Tibial nerve (tissue), 4 donors: ENCODE data around the gene DCTD. TPM values are rescaled to one million over a fixed set of nuclear protein-coding genes. Genes with fewer than 3 reads are reported as not detected.

ENCODE experiments used
- DNase-seq, 2 donors: peaks; one replicate each; pipeline ENCODE4 v3.0.0-alpha.2; 2019; ENCODE audit warnings: low spot score in 2 of 2
- H3K27ac ChIP-seq, 4 donors: fragments of 200-600 bp; sonication (generic) in 3 of 4; one replicate each; pipeline ENCODE4 v1.5.1; 2017 to 2019; ENCODE audit warnings: mild to moderate bottlenecking in 1 of 4
- H3K27me3 ChIP-seq, 2 donors: fragments of 200-600 bp; sonication (generic) in 1 of 2; one replicate each; pipeline versions ENCODE4 v1.5.1 to v1.6.0; 2017 to 2019
- H3K36me3 ChIP-seq, 3 donors: fragments of 200-600 bp; sonication (generic); one replicate each; pipeline ENCODE4 v1.5.1; 2018 to 2019
- H3K4me1 ChIP-seq, 4 donors: fragments of 200-600 bp; sonication (generic) in 3 of 4; one replicate each; pipeline ENCODE4 v1.5.1; 2017 to 2019
- H3K4me3 ChIP-seq, 4 donors: fragments of 200-600 bp; sonication (generic) in 3 of 4; one replicate each; pipeline ENCODE4 v1.5.1; 2017 to 2019; ENCODE audit warnings: mild to moderate bottlenecking in 1 of 4, moderate library complexity in 1 of 4
- H3K9me3 ChIP-seq, 4 donors: fragments of 200-600 bp; sonication (generic) in 3 of 4; one replicate each; pipeline ENCODE4 v1.5.1; 2017 to 2019
- CTCF ChIP-seq, 5 experiments: fragments of 200-600 bp in 3 of 5; fragments of 450-650 bp in 2 of 5; sonication (generic) in 3 of 5; IDR thresholded peaks; one replicate each; pipeline ENCODE4 v1.5.1; 2016 to 2019; ENCODE audit warnings: antibody characterized with exemption in 5 of 5, mild to moderate bottlenecking in 3 of 5, moderate library complexity in 2 of 5
- EP300 ChIP-seq, 2 donors: sonication (generic); formaldehyde crosslinking; IDR thresholded peaks; one replicate each; pipeline ENCODE4 v1.6.1; 2017; ENCODE audit warnings: antibody characterized with exemption in 2 of 2, mild to moderate bottlenecking in 1 of 2
- POLR2A ChIP-seq, 2 donors: fragments of 450-650 bp; IDR thresholded peaks; one replicate each; pipeline ENCODE4 v1.6.1; 2017; ENCODE audit warnings: antibody characterized with exemption in 2 of 2, mild to moderate bottlenecking in 2 of 2, moderate library complexity in 2 of 2
- WGBS, 2 donors: methylation state at CpG; one replicate each; pipeline ENCODE4 v1.1.5; 2018; 5-methylcytosine and 5-hydroxymethylcytosine counted together
- total RNA-seq, 4 donors: library from RNA; depleted of rRNA; stranded (reverse); fragments of >200 nt; gene quantifications; one replicate each; pipeline ENCODE4 v1.1.0, GENCODE V29; 2016

The DCTD gene
- total RNA-seq, 4 donors from 2014 or later = 50.4 to 76.3 (median 55.8) TPM

- no peak overlapping the region for H3K4me3 ChIP-seq
- no peak for TF ChIP-seq CTCF (IDR thresholded peaks at IDR 0.05)
- no peak for TF ChIP-seq POLR2A (IDR thresholded peaks at IDR 0.05)
- TF ChIP-seq EP300 (IDR thresholded peaks at IDR 0.05) = no peak
- no peak overlapping the region for H3K27ac ChIP-seq
- no peak for DNase-seq
- H3K27me3 ChIP-seq = no peaks in the 10 kb centered on the region
- H3K9me3 ChIP-seq = peaks cover 0 to 9% (median 0%) of the 10 kb centered on the region in 4 donors
- H3K4me1 ChIP-seq = no peaks in the 10 kb centered on the region
- WGBS, 2 donors = 93 to 94% methylated on average over 21 to 22 of the region's 27 CpGs
- no peaks in the 10 kb centered on the region for H3K36me3 ChIP-seq
Measured at GRCh38 chr4:182847576-182848450, 69.4 kb downstream of the DCTD start.

GRCh38 chr4:182846036-182846435, 71.2 kb downstream of the DCTD start:
- TF ChIP-seq POLR2A (IDR thresholded peaks at IDR 0.05) (no peak), CTCF (IDR thresholded peaks at IDR 0.05) (no peak), EP300 (IDR thresholded peaks at IDR 0.05) (no peak)
- no peak for DNase-seq
- no peak overlapping the region for H3K27ac ChIP-seq
- WGBS, 2 donors = 91 to 94% methylated on average over 8 of the region's 8 CpGs
- H3K4me1 ChIP-seq = no peaks in the 10 kb centered on the region
- no peaks in the 10 kb centered on the region for H3K36me3 ChIP-seq
- no peaks in the 10 kb centered on the region for H3K27me3 ChIP-seq
- no peak overlapping the region for H3K4me3 ChIP-seq
- H3K9me3 ChIP-seq = no peaks in the 10 kb centered on the region

- TF ChIP-seq EP300 (IDR thresholded peaks at IDR 0.05) (no peak), CTCF (IDR thresholded peaks at IDR 0.05) (no peak), POLR2A (IDR thresholded peaks at IDR 0.05) (no peak)
- DNase-seq = no peak
- Histone ChIP-seq H3K27me3 (no peaks in the 10 kb centered on the region), H3K9me3 (no peaks in the 10 kb centered on the region), H3K27ac (no peak overlapping the region), H3K36me3 (no peaks in the 10 kb centered on the region), H3K4me1 (no peaks in the 10 kb centered on the region), H3K4me3 (no peak overlapping the region)
- WGBS, 2 donors = 95 to 99% methylated on average over 5 to 6 of the region's 6 CpGs
Measured at GRCh38 chr4:182845618-182846017, 71.6 kb downstream of the DCTD start.

GRCh38 chr4:182843808-182844325, 73.3 kb downstream of the DCTD start:
- Histone ChIP-seq H3K9me3 (no peaks in the 10 kb centered on the region), H3K4me3 (no peak overlapping the region), H3K4me1 (no peaks in the 10 kb centered on the region), H3K36me3 (no peaks in the 10 kb centered on the region), H3K27me3 (no peaks in the 10 kb centered on the region), H3K27ac (no peak overlapping the region)
- TF ChIP-seq EP300 (IDR thresholded peaks at IDR 0.05) (no peak), CTCF (IDR thresholded peaks at IDR 0.05) (no peak), POLR2A (IDR thresholded peaks at IDR 0.05) (no peak)
- WGBS, 2 donors = 81 to 86% methylated on average over 9 of the region's 9 CpGs
- no peak for DNase-seq

- Histone ChIP-seq H3K36me3 (no peaks in the 10 kb centered on the region), H3K9me3 (no peaks in the 10 kb centered on the region), H3K27ac (no peak overlapping the region), H3K27me3 (no peaks in the 10 kb centered on the region), H3K4me1 (no peaks in the 10 kb centered on the region), H3K4me3 (no peak overlapping the region)
- TF ChIP-seq EP300 (IDR thresholded peaks at IDR 0.05) (no peak), CTCF (IDR thresholded peaks at IDR 0.05) (no peak), POLR2A (IDR thresholded peaks at IDR 0.05) (no peak)
- no peak for DNase-seq
- WGBS, 2 donors = 59 to 61% methylated on average over 17 of the region's 17 CpGs
Measured at GRCh38 chr4:182842759-182843390, 74.3 kb downstream of the DCTD start.
